Islet precursor cell (in vitro differentiated cells): ENCODE measurements around the gene LARP1B.
"Not testable (repeated sequence)": the region's sequence is repeated elsewhere in the genome, so short reads cannot be mapped to it uniquely, and the experiment has no call there.

Experiments used
- DNase-seq: peaks from one replicate; pipeline ENCODE4 v3.0.0-alpha.2; 2018

Gene LARP1B

GRCh38 chr4:128141866-128142265 is 80.8 kb downstream of the LARP1B start:
- no peak for DNase-seq

GRCh38 chr4:128145727-128146126 is 84.6 kb downstream of the LARP1B start:
- no peak for DNase-seq

- no peak for DNase-seq
Observed at GRCh38 chr4:128153800-128154199, 92.7 kb downstream of the LARP1B start.

- DNase-seq = no peak
Observed at GRCh38 chr4:128155231-128155855, 94.2 kb downstream of the LARP1B start.

- DNase-seq = no peak
Observed at GRCh38 chr4:128155874-128156456, 94.9 kb downstream of the LARP1B start.

GRCh38 chr4:128156472-128156871 is 95.4 kb downstream of the LARP1B start:
- not testable (repeated sequence) for DNase-seq

- DNase-seq = no peak
Observed at GRCh38 chr4:128158894-128159293, 97.8 kb downstream of the LARP1B start.

- no peak for DNase-seq
Observed at GRCh38 chr4:128159967-128160366, 98.9 kb downstream of the LARP1B start.

GRCh38 chr4:128161138-128161537 is 100.0 kb downstream of the LARP1B start:
- peak; percentile 49 for DNase-seq

GRCh38 chr4:128162434-128162833 is 101.3 kb downstream of the LARP1B start:
- no peak for DNase-seq

GRCh38 chr4:128163177-128164117 is 102.3 kb downstream of the LARP1B start:
- DNase-seq = peak; percentile 55

GRCh38 chr4:128166982-128167381 is 105.9 kb downstream of the LARP1B start:
- DNase-seq = no peak

GRCh38 chr4:128168701-128169100 is 107.6 kb downstream of the LARP1B start:
- DNase-seq = no peak

GRCh38 chr4:128169245-128169644 is 108.1 kb downstream of the LARP1B start:
- DNase-seq = no peak

GRCh38 chr4:128176643-128177042 is 115.5 kb downstream of the LARP1B start:
- DNase-seq = no peak

GRCh38 chr4:128177498-128177897 is 116.4 kb downstream of the LARP1B start:
- DNase-seq = no peak

- no peak for DNase-seq
Observed at GRCh38 chr4:128186623-128187022, 125.5 kb downstream of the LARP1B start.

- peak; percentile 71 for DNase-seq
Observed at GRCh38 chr4:128191115-128191781, 130.1 kb downstream of the LARP1B start.

GRCh38 chr4:128220286-128221235 is 159.4 kb downstream of the LARP1B start:
- DNase-seq = no peak

- DNase-seq = no peak
Observed at GRCh38 chr4:128221586-128221985, 160.5 kb downstream of the LARP1B start.

GRCh38 chr4:128225148-128225547 is 164.0 kb downstream of the LARP1B start:
- no peak for DNase-seq

- DNase-seq = no peak
Observed at GRCh38 chr4:128227991-128228571, 167.0 kb downstream of the LARP1B start.
